ENCODE data around the gene GLT8D2.

The GLT8D2 gene

DNA sequence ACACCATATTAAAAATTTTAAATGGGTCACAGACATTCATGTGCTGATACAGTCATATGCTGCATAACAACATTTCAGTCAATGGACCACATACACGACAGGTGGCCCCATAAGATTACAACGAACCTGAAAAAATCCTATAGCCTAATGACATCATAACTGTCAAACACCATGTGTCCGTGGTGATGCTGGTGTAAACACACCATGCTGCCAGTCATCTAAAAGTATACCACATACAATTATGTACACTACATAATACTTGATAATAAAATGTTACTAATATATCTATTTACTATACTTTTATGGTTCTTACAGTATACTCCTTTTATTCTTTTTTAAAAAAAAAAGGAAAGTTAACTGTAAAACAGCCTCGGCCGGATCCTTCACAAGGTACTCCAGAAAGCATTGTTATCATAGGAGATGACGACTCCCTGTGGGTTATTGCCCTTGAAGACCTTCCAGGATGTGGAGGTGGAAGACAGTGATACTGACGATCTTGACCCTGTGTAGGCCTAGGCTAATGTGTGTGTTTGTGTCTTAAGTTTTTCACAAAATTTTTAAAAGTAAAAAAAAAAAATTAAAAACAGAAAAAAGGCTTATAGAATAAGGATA lies 89.3 kb downstream of the GLT8D2 start:
- DNase-seq (ENCODE audit: insufficient read length) = no peak
- FAIRE-seq = no peak
- no peak for TF ChIP-seq TAF1 (IDR thresholded peaks at IDR 0.05; ENCODE audit: borderline replicate concordance, low read depth, low read length)
- TF ChIP-seq POLR2A (IDR thresholded peaks at IDR 0.05; ENCODE audit: low read depth, low read length) = no peak
- no peak for TF ChIP-seq POLR2AphosphoS5 (IDR thresholded peaks at IDR 0.05; ENCODE audit: low read depth, low read length)

DNA sequence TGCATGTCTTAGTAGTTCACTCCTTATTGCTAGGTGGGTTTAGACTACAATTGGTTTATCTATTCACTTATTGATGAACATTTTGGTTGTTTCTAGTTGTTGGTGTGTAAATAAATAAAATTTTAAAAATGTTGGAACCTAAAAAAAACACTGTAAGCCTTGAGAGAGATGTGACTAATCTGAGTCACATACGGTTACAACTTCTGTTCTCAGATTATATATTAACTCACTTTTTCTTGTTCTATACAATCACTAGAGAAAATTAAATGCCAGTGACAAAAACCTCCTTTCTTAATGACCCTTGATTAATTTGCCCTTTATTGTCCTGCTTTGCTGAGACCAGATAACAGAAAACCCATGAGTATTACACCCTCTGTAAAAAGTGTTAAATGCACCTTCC lies 91.4 kb downstream of the GLT8D2 start:
- DNase-seq (ENCODE audit: insufficient read length) (no peak), FAIRE-seq (no peak)
- TF ChIP-seq POLR2A (IDR thresholded peaks at IDR 0.05; ENCODE audit: low read depth, low read length) (no peak), POLR2AphosphoS5 (IDR thresholded peaks at IDR 0.05; ENCODE audit: low read depth, low read length) (no peak), TAF1 (IDR thresholded peaks at IDR 0.05; ENCODE audit: borderline replicate concordance, low read depth, low read length) (no peak)

DNA sequence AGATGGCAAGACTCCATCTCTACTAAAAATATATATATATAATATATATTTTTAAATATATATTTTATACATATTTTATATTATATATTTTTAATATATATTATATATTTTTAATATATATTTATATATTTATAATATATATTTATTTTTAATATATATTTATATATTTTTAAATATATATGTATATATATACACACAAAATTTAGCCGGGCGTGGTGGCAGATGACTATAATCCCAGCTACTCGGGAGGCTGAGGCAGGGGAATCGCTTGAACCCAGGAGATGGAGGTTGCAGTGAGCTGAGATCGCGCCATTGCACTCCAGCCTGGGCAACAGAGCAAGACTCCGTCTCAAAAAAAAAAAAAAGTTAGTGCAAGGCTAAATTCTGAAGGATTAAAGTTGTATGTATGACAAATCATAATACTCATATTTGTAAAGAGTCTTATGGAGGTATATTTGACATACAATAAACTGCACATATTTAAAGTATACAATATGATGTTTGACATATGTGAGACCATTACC lies 92.1 kb downstream of the GLT8D2 start:
- TF ChIP-seq POLR2AphosphoS5 (IDR thresholded peaks at IDR 0.05; ENCODE audit: low read depth, low read length) (no peak), TAF1 (IDR thresholded peaks at IDR 0.05; ENCODE audit: borderline replicate concordance, low read depth, low read length) (no peak), POLR2A (IDR thresholded peaks at IDR 0.05; ENCODE audit: low read depth, low read length) (no peak)
- DNase-seq (ENCODE audit: insufficient read length) (no peak), FAIRE-seq (no peak)

DNA sequence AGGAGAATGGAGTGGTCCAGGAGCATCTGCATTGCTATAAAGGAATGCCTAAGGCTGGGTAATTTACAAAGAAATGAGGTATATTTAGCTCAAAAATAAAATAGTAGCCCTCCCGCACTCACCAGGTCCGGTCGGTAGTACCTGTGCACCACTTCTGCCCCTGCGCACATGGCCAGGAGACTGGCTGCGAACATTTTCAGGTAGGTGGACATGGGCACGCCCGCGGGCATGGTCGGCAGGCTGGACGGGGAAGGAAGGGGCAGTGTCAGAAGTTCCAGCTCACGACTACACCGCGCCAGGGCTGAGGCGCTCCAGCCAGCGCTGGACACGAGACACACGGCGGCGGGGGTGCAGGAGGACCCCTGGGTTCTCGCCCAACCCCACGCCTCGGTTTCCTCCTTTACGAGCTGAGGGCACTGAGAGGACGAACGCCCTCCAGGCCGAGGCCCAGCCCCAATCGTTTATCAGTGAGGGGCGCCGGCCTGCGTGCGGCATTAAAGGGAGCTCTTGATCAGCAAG lies 93.4 kb downstream of the GLT8D2 start:
- FAIRE-seq = no peak
- no peak for DNase-seq (ENCODE audit: insufficient read length)
- no peak for TF ChIP-seq TAF1 (IDR thresholded peaks at IDR 0.05; ENCODE audit: borderline replicate concordance, low read depth, low read length)
- no peak for TF ChIP-seq POLR2AphosphoS5 (IDR thresholded peaks at IDR 0.05; ENCODE audit: low read depth, low read length)
- no peak for TF ChIP-seq POLR2A (IDR thresholded peaks at IDR 0.05; ENCODE audit: low read depth, low read length)

DNA sequence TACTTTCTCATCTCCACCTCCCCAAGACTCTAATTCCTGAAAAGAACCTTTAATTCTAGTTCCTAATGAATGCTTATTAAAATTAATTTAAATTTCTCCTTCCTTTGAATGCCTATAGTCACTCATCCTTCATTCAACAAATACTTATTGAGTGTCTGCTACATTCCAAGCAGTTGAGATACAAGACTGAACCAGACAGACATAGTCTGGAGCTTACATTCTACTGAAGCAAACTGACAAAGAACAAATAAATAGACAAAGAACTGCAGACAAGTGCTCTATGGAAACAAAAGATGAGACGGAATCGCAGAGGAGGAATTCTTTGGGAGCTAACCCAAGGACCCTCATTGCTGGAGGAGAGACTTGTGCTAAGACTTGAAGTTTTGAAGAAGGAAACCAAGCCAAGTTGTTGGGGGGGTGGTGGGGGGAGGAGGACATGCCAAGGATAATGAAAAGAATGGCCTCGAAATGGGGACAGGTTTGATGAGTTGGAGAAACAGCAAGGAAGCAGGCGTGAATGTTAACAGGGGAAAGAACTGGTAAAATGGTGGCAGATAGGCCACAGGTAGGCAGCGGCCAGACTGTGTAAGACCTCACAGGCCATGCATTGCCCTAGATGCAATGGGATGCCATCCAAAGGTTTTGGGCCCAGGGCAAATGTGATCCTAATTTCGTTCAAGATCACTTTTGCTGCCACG lies 94.0 kb downstream of the GLT8D2 start:
- DNase-seq (ENCODE audit: insufficient read length) = no peak
- FAIRE-seq = no peak
- TF ChIP-seq POLR2A (IDR thresholded peaks at IDR 0.05; ENCODE audit: low read depth, low read length) (no peak), TAF1 (IDR thresholded peaks at IDR 0.05; ENCODE audit: borderline replicate concordance, low read depth, low read length) (no peak), POLR2AphosphoS5 (IDR thresholded peaks at IDR 0.05; ENCODE audit: low read depth, low read length) (no peak)

DNA sequence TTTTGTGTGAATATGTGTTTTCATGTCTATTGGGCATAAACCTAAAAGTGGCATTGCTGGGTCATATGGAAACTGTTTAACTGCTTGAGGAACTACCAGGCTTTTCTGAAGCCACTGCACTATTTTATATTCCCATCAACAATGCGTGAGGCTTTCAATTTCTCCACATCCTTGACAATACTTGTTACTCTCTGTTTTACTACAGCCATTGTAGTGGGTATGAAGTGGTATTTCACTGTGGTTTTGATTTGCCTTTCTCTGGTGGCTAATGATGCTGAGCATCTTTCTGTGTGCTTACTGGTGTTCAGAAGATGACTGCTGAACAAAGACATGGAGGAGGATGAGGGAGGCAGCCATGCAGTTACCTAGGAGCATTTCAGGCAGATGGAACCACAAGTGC lies 97.5 kb downstream of the GLT8D2 start:
- FAIRE-seq = no peak
- no peak for TF ChIP-seq POLR2A (IDR thresholded peaks at IDR 0.05; ENCODE audit: low read depth, low read length)
- TF ChIP-seq POLR2AphosphoS5 (IDR thresholded peaks at IDR 0.05; ENCODE audit: low read depth, low read length) = no peak
- TF ChIP-seq TAF1 (IDR thresholded peaks at IDR 0.05; ENCODE audit: borderline replicate concordance, low read depth, low read length) = no peak
- DNase-seq (ENCODE audit: insufficient read length) = no peak

DNA sequence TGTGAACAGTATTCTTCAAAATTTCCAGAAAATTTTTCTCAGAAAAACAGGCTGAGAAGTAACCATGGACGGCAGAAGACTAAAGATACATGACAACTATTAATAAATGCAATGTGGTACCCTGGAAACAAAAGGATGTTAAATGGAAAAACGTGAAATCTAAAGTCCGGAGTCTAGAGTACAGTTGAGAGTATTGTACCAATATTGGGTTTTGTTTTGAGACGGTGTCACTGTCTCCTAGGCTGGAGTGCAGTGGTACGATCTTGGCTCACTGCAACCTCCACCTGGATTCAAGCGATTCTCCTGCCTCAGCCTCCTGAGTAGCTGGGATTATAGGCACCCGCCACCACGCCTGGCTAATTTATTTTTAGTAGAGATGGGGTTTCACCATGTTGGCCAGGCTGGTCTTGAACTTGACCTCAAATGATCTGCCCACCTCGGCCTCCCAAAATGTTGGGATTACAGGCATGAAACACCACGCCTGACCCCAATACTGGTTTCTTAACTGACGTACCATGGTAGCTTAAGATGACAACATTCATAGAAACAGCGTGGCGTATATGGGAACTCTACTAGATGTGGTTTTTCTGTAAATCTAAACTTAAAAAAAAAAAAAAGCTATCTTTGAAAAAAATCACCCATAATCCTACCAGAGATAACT lies 101.1 kb downstream of the GLT8D2 start:
- DNase-seq (ENCODE audit: insufficient read length) = no peak
- no peak for TF ChIP-seq TAF1 (IDR thresholded peaks at IDR 0.05; ENCODE audit: borderline replicate concordance, low read depth, low read length)
- peak; percentile 64 for TF ChIP-seq POLR2A (IDR thresholded peaks at IDR 0.05; ENCODE audit: low read depth, low read length)
- peak; percentile 67 for TF ChIP-seq POLR2AphosphoS5 (IDR thresholded peaks at IDR 0.05; ENCODE audit: low read depth, low read length)
- FAIRE-seq = no peak

DNA sequence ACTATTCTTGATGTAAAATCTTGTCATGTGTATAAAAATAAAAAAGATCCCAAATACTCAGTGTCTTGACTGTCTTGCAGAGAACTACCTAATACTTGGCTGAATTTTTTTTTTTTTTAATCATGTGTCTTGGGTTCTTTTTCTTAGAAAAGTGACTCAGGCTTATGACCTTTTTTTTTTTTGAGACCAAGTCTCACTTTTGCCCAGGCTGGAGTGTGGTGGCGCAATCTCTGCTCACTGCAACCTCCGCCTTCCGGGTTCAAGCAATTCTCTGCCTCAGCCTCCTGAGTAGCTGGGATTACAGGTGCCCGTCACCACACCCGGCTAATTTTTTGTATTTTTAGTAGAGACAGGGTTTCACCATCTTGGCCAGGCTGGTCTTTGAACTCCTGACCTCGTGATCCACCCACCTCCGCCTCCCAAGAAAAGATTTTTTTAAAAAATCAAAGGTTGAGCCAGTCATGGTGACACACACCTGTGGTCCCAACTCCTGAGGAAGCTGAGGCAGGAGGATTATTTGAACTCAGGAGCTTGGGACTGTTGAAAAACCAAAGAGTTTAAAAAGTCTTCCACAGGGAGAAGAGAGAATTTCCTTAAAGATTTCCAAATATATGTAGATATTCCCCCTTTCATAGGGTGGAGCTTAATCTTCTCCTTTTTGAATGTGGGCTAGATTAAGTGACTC lies 102.0 kb downstream of the GLT8D2 start:
- TF ChIP-seq POLR2AphosphoS5 (IDR thresholded peaks at IDR 0.05; ENCODE audit: low read depth, low read length) (no peak), POLR2A (IDR thresholded peaks at IDR 0.05; ENCODE audit: low read depth, low read length) (no peak; the same call in 1 of the 2 replicates), TAF1 (IDR thresholded peaks at IDR 0.05; ENCODE audit: borderline replicate concordance, low read depth, low read length) (no peak)
- FAIRE-seq (no peak), DNase-seq (ENCODE audit: insufficient read length) (no peak)

DNA sequence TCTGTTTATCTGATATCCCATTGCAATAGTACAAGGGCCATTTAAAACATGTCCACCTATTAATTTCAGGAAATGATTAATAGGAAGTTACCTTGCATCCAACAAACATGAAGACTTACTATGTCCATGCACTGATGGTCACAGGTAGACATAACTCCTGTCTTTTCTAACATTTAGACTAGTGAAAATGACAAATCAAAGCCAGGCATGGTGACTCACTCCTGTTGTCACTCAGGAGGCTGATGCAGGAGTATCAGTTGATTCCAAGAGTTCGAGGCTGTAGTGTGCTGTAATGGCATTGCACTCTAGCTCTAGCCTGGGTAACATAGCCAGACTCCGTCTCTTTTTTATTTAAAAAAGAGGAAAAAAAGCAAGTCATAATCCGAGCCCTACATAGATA lies 105.0 kb downstream of the GLT8D2 start:
- no peak for TF ChIP-seq POLR2A (IDR thresholded peaks at IDR 0.05; ENCODE audit: low read depth, low read length)
- TF ChIP-seq POLR2AphosphoS5 (IDR thresholded peaks at IDR 0.05; ENCODE audit: low read depth, low read length) = no peak
- no peak for TF ChIP-seq TAF1 (IDR thresholded peaks at IDR 0.05; ENCODE audit: borderline replicate concordance, low read depth, low read length)
- no peak for FAIRE-seq

More for the DNA sequence above, 105.0 kb downstream of the GLT8D2 start:
- no peak for DNase-seq (ENCODE audit: insufficient read length)
